ENCODE measurements around the gene TMEM114. TPM values are rescaled to one million over a fixed set of nuclear protein-coding genes. Genes with fewer than 3 reads are reported as not detected.

TMEM114 gene
- total RNA-seq, 1 donor from 2014 or later = not detected

DNA sequence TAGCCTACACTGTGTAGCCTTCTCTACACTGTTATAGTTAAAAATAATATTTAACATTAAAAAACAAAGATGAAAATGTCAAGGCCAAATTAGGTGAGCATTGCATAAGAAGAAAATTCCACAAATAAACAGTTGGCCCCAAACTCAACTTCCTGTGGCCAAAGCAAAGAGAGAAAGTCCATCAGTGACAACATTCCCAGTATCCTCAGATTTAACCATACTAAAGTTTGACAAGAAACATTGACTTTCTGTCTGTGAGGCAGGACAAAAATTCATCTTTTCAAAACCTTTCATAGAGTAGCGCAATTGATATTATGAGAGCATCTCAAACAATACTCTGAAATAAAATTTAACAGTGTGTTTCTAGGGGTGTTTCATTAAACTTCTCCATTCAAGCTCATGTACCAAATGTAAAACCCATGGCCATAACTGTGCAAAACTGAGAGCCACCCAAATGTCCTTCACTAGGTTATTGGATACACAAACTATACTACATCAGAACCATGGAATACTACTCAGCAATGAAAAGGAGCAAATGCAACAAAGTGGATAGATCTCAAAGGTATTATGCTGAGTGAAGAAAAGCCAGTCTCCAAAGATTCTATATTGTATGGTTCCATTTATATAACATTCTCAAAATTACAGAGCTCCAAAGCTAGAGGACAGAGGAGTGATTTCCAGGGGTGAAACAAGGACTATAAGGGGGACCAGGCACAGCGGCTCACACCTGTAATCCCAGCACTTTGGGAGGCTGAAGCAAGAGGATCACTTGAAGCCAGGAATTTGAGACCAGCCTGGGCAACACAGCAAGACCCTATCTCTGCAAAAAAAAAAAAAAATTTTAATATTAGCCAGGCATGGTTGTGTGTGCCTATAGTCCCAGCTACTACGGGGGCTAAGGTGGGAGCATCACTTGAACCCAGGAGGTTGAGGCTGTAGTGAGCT lies 38.7 kb downstream of the TMEM114 start:
- no peak for DNase-seq (ENCODE audit: low spot score)

DNA sequence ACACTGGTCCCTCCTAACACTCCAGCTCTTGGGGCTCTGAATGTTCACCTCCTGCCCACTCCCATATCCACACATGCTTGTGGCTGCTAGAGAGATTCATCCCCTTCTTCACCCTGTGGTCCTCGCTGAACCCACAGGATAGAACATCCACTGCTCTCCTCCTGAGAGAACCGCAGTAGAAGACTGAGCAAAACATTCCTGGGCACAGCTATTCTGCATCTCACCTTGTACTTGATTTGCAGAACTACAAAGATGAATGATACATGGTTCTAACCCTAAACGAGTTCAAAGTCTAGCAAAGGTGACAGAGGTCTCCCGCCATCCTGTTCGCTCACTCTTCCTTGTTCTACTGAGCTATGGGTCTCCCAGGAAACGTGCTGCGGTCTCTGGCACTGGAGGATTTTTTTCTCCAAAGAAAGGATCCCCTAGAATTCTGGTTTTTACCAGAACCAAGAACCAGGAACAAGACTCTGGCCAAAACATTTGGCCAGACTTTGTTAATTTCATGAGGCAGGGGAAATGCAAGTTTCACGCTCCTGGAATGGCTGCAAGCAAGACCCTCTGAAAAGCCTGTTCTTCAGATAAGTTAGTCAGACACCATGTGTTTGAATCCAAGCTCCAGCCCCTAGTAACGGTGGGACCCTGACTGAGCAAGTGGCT lies 39.5 kb downstream of the TMEM114 start:
- DNase-seq (ENCODE audit: low spot score) = no peak

DNA sequence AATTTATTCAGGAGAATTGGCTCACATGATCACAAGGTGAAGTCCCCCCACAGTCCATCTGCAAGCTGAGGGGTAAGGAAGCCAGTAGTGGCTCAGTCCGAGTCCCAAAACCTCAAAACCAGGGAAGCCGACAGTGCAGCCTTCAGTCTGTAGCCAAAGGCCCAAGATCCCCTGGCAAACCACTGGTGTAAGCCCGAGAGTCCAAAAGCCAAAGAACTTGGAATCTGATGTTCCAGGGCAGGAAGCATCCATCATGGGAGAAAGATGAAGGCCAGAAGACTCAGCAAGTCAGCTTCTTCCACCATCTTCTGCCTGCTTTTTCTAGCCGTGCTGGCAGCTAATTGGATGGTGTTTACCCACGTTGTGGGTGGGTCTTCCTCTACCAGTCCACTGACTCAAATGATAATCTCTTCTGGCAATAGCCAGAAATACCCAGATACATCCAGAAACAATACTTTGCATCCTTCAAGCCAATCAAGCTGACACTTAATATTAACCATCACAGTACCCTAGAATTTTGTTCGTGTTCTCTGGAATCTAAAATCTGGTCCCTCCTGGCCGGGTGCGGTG lies 40.4 kb downstream of the TMEM114 start:
- DNase-seq (ENCODE audit: low spot score) = no peak

DNA sequence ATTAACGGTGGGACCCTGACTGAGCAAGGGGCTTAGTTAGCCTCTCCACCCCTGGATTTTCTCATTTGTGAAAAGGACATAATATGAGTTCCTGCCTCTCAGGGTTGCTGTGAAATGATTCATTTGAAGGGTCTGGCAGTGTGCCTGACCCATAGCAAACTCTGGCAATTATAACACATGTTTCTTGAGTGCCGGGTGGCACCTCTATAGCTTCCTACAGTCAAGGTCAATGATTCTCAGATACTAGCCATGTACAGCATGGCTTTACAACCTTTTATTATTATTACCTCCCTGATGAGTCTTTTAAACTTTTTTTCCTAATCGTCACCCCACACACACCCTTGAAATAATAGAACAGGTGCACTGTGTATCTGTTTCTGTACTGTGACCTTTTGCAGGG lies 42.1 kb downstream of the TMEM114 start:
- no peak for DNase-seq (ENCODE audit: low spot score)

DNA sequence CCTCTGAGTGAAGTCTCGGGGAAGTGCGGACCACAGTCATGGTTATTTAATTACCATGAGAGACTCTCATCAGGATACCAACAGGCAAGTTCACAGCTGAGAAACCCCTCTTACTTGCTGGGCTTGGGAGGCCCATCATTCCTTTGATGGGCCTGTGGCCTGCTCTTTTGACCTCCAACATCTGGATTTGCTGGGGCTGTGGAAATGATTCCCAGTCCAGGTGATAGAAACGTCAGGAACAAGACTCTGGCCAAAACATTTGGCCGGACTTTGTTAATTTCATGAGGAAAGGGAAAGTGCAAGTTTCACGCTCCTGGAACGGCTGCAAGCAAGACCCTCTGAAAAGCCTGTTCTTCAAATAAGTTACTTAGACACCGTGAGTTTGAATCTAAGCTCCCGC lies 42.5 kb downstream of the TMEM114 start:
- DNase-seq (ENCODE audit: low spot score) = no peak

DNA sequence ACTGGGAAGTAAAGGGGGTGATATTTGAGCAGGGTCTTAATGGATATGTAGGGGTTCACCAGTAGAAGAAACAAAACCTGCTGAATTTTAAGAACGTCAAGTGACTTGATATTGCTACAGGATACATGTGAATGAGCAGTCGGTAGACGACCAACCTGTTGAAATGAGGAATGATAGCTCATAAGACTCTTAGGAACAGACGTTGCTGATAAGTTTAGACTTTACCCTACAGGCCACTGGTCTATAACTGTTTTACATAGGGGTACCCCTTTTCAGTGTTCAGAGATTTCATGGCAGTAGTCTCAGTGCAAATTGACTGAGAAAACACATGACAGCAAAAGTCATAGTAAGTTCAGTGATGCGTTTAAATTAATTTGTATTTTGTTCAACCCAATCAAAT lies 45.9 kb downstream of the TMEM114 start:
- DNase-seq (ENCODE audit: low spot score) = no peak

DNA sequence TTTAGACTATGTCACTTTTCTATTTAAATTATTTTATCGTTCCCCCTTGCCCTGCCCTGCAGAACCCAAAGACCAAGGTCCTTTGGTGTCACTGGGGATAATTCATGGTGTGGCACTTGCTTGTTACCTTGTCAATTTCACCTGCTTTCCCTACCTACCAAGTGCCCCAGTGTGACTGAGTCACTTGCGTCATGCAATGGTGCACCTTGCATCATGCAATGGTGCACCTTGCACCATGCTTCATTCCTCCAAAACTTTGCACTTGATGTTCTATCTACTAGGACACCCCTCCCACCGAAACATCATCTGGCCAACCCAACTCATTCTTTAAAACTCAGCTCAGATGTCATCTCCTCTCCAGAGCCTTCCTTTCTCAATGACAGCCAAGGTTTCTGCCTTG lies 47.1 kb downstream of the TMEM114 start:
- DNase-seq (ENCODE audit: low spot score) = no peak

DNA sequence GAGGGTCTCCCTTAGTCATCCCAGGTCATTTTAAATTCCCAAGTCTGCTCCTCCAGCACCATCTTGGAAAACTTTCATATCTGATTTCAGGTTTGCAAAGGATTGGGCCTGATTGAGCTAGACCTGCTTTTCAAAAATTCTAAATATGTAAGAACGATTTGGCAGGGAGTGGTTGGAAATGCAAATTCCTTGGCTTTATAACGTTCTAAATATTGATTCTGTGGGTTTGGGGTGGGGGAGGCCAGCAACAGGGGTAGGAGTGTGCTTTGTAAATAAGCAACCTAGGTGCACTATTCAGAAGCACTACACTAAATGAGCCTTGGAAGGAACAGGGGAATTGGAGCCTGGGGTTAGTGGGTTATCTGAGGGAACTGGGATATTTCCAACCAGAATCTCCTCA lies 47.9 kb downstream of the TMEM114 start:
- no peak for DNase-seq (ENCODE audit: low spot score)

DNA sequence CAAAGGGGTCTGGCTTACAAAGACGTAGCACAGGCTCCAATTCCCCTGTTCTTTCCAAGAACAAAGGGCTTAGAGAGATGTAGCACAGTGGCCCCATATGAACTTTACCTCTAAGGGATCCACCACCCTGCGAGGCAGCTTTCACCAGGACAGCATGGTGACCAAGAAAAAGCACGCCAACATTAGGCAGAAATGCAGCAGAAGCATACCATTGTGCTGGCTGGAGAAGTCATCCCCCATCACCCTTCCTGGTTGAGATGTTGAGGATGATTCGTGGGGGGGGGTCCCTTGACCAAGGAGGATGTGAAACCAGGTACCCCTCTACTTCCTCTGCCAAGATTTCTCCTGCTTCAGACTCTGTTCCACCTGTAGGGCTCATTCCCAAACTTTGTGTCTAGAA lies 48.4 kb downstream of the TMEM114 start:
- DNase-seq (ENCODE audit: low spot score) = no peak

DNA sequence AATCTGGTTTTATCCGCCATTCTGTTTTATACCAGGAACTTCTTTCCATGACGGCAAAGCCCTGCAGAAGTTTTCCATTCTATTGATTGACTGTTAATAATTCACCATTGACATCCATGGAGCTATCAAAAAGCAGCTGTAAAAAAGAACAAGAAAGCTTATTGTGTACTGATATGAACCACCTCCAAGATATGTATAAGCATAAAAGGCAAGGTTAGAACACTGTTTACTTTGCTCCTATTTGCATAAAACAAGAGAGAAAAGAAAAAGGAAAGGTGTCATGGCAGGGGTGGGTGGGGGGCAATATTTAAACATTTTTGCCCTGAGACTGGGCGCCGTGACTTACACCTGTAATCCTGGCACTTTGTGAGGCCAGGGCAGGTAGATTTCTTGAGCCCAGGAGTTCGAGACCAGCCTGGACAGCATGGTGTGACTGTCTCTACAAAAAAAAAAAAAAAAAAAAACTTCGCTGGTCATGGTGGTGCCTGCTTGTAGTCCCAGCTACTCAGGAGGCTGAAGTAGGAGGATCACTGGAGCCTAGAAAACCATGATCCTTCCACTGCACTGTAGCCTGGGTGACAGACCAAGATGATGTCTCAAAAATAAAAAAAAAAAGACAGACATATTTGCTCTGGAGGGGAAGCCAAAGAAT lies 52.5 kb downstream of the TMEM114 start:
- no peak for DNase-seq (ENCODE audit: low spot score)

DNA sequence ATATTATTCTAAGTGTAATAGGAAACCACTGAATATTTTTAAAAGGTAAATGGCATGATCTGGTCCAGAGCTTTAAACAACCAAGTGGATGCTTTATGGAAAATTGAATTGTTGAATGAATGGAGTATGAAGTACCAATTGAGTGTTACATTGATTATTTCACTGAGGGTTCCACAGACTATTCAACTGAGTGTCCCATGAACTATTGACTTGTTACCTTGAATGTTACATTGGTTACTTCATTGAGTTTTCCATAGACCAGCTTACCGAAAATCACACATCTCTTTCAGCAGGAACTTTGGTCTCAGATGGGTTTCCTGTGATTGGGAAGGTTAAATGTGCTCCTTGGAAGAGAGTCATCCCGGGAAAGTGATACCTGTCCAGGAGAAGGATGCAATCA lies 56.8 kb downstream of the TMEM114 start:
- DNase-seq (ENCODE audit: low spot score) = no peak

DNA sequence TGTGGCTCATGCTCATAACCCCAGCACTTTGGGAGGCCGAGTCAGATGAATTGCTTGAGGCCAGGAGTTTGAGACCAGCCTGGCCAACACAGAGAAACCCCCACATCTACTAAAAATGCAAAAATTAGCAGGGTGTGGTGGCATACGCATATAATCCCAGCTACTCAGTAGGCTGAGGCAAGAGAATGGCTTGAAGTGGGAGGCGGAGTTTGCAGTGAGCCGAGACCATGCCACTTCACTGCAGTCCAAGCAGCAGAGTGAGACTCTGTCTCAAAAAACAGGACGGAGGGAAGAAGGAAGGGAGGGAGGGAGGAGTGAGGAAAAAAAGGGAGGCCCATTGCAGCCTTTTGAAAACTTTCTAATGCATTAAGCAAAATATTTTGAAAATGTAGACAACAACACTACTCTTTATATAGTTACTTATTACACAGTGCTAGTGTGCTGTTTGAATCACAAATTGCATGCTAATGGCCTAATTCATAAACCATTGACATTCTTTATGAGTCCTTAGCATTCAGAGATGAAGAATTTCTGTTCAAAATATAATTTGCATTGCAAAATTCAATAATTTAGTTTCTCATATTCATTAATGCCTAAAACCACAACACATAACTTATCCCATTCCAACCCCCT lies 59.4 kb downstream of the TMEM114 start:
- no peak for DNase-seq (ENCODE audit: low spot score)

DNA sequence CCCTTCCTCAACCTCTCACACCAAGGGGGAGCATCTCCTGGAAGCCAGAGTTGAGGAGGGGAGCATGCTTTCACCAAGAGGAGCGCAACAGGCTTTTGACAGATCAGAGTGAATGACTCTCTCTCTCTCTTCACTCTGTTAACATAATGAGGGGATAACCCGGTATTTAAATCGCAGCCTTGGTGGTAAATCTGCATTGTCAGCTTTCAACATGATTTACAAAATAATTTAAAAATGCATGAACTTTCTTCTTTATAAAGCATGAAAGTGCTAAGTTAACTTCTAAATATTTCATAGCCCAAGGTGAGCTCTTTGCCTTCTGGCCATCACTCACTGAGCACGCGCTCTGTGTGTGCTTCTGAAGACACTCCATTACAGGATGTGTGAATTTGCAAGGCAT lies 61.8 kb downstream of the TMEM114 start:
- DNase-seq (ENCODE audit: low spot score) = no peak

DNA sequence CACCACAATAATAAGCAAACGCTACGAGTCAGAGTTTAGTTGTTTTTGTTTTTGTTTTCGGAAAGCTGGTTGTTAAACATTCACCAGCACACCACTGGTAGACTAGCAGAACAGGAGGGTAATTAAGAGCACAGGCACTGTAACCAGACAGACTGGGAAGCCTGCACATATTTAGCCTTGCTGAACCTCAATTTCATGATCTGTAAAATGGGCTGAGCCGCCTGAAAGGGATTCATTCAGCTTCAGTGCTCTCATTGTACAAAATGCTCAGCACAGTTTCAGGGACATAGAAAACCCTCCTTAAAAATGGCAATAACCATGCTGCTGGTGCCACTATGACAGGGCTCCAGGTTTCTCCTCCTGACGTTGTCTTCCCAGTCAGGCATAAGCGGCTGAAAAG lies 66.4 kb downstream of the TMEM114 start:
- no peak for DNase-seq (ENCODE audit: low spot score)

DNA sequence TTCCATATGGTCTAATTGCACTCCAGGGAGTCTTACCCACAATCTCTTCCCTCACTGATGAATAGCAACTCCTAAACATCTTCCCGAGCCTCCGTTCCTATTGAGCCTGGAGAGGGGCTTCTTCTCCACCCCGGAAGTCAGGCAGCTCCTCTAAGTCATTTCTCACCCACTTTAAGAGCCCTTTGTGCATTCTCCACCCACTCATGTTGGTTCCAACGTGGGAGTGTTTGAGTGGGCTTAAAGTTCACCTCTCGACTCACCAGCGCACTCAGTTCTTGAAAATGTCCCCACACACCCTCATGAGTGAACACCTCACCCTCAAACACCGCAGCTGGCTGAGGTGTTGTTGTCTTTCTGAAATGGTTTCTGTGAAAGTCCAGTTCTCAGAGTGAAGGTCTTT lies 67.6 kb downstream of the TMEM114 start:
- DNase-seq (ENCODE audit: low spot score) = no peak

DNA sequence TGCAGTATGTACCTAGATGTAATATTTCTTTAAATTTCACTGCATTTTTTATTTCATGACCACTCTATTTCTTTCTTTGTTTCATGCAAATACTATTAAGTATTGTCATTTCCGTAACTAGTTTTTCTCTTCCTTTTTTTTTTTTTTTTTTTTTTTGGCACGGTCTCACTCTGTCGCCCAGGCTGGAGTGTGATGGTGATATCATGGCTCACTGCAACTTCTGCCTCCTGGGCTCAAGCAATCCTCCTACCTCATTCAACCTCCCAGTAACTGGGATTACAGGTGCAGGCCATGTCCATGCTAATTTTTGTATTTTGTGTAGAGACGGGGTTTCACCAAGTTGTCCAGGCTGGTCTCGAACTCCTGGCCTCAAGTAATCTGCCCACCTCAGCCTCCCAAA lies 70.7 kb downstream of the TMEM114 start:
- DNase-seq (ENCODE audit: low spot score) = no peak

Other genes with a start within 250 kb of the TMEM114 start
- gene METTL22, start 31.2 kb upstream of the TMEM114 start, total RNA-seq = 31.5 TPM
- 4.4 TPM for gene ABAT, start 84.1 kb upstream of the TMEM114 start, total RNA-seq
- 7.7 TPM for gene TMEM186, start 207.1 kb upstream of the TMEM114 start, total RNA-seq
- 51.8 TPM for gene PMM2, start 207.3 kb upstream of the TMEM114 start, total RNA-seq

Measured in mesenteric fat pad (tissue), 1 donor.